22Rv1 (cell line): ENCODE results near the gene CMYA5.
"Not testable (repeated sequence)": the region's sequence is repeated elsewhere in the genome, so short reads cannot be mapped to it uniquely, and the experiment has no call there.

Experiments
- H3K27ac ChIP-seq: fragments of 450-650 bp; 2 replicates; pipeline ENCODE4 v1.5.1; 2017
- ZFX ChIP-seq: fragments of 450-650 bp; IDR thresholded peaks from 2 replicates; pipeline ENCODE4 v1.6.1; 2017; ENCODE audit warnings: antibody characterized with exemption, borderline replicate concordance
- TF ChIP-seq, protein P1 (sequence below): fragments of 450-650 bp; IDR thresholded peaks from 2 replicates; pipeline ENCODE4 v1.5.1; 2017; ENCODE audit warnings: mild to moderate bottlenecking

CMYA5 gene

DNA sequence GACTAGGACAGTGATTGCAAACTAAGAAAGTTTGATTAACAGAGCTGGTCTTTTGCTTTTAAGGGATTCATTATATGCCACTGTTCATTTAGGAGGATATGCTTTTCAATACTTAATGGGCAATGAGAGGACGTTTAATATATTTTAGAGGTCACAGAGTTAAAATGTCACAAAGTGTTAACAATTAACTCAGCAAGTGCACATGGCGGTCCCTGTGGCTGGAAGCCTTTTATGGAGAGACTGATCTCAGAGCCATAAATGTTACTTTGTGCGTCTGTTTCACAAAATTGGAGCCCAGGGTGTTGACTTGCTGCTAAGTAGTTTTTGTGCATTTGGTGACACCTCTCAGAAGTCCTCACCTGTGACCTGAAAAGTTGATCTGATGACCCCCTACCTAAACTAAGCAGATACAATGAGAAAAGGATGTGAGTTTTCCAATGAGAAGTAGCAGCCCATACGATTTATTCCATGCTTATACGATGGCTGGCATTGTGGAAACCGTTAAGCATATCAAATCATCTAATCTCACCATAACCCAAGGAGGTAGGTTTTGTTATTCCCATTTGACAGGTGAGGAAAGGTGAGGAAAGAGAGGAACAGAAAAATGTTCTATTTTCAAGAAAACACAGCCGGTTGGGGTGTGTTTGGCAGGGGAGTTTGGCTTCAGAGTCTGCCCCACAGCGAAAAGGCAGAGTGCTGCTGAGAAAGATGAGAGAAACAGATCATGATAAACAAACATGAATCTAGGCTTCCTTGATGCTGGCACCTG, 64.4 kb downstream of the CMYA5 start:
- H3K27ac ChIP-seq: peak overlapping the region; percentile 30
- TF ChIP-seq ZFX: no peak
- TF ChIP-seq, protein P1, sequence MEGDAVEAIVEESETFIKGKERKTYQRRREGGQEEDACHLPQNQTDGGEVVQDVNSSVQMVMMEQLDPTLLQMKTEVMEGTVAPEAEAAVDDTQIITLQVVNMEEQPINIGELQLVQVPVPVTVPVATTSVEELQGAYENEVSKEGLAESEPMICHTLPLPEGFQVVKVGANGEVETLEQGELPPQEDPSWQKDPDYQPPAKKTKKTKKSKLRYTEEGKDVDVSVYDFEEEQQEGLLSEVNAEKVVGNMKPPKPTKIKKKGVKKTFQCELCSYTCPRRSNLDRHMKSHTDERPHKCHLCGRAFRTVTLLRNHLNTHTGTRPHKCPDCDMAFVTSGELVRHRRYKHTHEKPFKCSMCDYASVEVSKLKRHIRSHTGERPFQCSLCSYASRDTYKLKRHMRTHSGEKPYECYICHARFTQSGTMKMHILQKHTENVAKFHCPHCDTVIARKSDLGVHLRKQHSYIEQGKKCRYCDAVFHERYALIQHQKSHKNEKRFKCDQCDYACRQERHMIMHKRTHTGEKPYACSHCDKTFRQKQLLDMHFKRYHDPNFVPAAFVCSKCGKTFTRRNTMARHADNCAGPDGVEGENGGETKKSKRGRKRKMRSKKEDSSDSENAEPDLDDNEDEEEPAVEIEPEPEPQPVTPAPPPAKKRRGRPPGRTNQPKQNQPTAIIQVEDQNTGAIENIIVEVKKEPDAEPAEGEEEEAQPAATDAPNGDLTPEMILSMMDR: no peak

DNA sequence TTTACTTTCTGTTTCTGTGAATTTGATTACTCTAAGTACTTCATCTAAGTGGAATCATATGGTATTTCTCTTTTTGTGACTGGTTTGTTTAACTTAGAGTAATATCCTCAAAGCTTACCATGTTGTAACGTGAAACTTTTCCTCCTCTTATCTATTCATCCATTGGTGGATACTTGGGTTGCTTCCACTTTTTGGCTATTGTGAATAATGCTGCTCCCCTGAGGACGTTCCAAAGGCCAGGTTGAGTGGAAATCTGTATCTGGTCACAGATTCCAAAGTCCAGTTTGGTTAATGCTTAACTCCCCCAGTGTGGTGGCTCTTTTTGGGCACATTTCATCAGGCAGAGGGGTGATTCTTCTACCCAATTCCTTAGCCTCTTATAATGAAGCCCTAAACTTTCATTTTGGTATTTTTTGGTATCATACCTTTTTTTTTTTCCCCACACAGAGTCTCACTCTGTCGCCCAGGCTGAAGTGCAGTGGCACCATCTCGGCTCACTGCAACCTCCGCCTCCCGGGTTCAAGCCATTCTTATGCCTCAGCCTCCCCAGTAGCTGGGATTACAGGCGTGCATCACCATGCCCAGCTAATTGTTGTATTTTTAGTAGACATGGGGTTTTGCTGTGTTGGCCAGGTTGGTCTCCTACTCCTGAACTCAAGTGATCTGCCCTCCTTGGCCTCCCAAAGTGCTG, 65.4 kb downstream of the CMYA5 start:
- H3K27ac ChIP-seq: peak overlapping the region; percentile 30
- TF ChIP-seq, protein P1: no peak
- no peak for TF ChIP-seq ZFX

GRCh38 chr5:79756076-79756475, 66.4 kb downstream of the CMYA5 start:
- H3K27ac ChIP-seq: no peak overlapping the region
- TF ChIP-seq, protein P1: no peak
- no peak for TF ChIP-seq ZFX

GRCh38 chr5:79759436-79759835, 69.8 kb downstream of the CMYA5 start:
- no peak overlapping the region for H3K27ac ChIP-seq
- TF ChIP-seq, protein P1: no peak
- no peak for TF ChIP-seq ZFX

- TF ChIP-seq ZFX: no peak
- TF ChIP-seq, protein P1: no peak
- no peak overlapping the region for H3K27ac ChIP-seq
These were observed 70.2 kb downstream of the CMYA5 start for GRCh38 chr5:79759848-79760247.

GRCh38 chr5:79762929-79763328, 73.3 kb downstream of the CMYA5 start:
- no peak for TF ChIP-seq ZFX
- TF ChIP-seq, protein P1: no peak
- no peak overlapping the region for H3K27ac ChIP-seq

- not testable (repeated sequence) for H3K27ac ChIP-seq
These were observed 74.5 kb downstream of the CMYA5 start for GRCh38 chr5:79764147-79764546.
